Liver (tissue), 3 donors: Measurements from ENCODE around the gene TMEM14A.

ENCODE experiments used
- RAD21 ChIP-seq, 2 donors: IDR thresholded peaks; 2 replicates each; pipeline ENCODE4 v1.6.1; 2016; ENCODE audit warnings: antibody characterized with exemption in 2 of 2, mild to moderate bottlenecking in 2 of 2
- TF ChIP-seq, protein P1 (sequence below): fragments of 150-350 bp; IDR thresholded peaks from 2 replicates; pipeline ENCODE4 v1.5.1; 2017; ENCODE audit warnings: improper control_type of control experiment, low read depth, low read length; ENCODE audit not compliant: missing input control
- donor health status: healthy.
- donor health status: healthy.

DNA sequence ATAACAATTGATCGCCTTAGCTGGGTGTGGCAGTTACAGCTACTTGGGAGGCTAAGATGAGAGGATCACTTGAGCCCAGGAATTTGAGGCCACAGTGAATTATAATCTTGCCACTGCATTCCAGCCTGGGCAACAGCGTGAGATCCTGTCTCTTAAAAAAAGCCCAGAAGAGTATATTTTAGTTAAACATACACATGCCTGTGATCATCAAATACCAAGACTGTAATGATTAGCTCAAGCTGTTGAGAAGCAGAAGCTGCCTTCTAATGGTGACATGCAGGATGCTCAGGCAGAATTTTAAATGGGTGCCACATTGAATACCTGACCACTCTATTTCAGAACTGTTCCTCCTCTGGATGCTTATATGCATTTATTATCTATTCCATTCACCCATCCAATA lies 8.9 kb upstream of the TMEM14A start:
- TF ChIP-seq, protein P1, sequence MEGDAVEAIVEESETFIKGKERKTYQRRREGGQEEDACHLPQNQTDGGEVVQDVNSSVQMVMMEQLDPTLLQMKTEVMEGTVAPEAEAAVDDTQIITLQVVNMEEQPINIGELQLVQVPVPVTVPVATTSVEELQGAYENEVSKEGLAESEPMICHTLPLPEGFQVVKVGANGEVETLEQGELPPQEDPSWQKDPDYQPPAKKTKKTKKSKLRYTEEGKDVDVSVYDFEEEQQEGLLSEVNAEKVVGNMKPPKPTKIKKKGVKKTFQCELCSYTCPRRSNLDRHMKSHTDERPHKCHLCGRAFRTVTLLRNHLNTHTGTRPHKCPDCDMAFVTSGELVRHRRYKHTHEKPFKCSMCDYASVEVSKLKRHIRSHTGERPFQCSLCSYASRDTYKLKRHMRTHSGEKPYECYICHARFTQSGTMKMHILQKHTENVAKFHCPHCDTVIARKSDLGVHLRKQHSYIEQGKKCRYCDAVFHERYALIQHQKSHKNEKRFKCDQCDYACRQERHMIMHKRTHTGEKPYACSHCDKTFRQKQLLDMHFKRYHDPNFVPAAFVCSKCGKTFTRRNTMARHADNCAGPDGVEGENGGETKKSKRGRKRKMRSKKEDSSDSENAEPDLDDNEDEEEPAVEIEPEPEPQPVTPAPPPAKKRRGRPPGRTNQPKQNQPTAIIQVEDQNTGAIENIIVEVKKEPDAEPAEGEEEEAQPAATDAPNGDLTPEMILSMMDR: no peak
- no peak for TF ChIP-seq RAD21 (IDR thresholded peaks at IDR 0.05)
